ENCODE data around the gene TTC7B. TPM values are rescaled to one million over a fixed set of nuclear protein-coding genes. Genes with fewer than 3 reads are reported as not detected.

Gene TTC7B
- total and polyA plus RNA-seq, 10 of the 15 experiments (the other 5 are each of a cell fraction or from before 2014, with no cell fraction given): under 0.01 to 1.1 (median 0.26) TPM; not detected in 2

GRCh38 chr14:90475298-90475697, 340.9 kb downstream of the TTC7B start:
- Histone ChIP-seq H3K4me1 (ENCODE audit: control insufficient read depth, insufficient read depth, low read length) (no peaks in the 10 kb centered on the region), H3K36me3 (ENCODE audit: control insufficient read depth in 2 of 2, insufficient read depth in 2 of 2, low read length in 1 of 2) (no peaks in the 10 kb centered on the region), H3K27ac (ENCODE audit: control insufficient read depth, insufficient read depth) (no peak overlapping the region), H3K27me3 (replicated peaks in 1 of 2; ENCODE audit: control insufficient read depth in 2 of 2, insufficient read depth in 2 of 2, low read length in 1 of 2) (no peaks in the 10 kb centered on the region), H3K9me3 (replicated peaks; ENCODE audit: control insufficient read depth, insufficient read depth, low read length) (no peaks in the 10 kb centered on the region), H3K9ac (ENCODE audit: control insufficient read depth, insufficient read depth, low read length) (no peak overlapping the region), H3K79me2 (ENCODE audit: control insufficient read depth, insufficient read depth, low read length) (no peaks in the 10 kb centered on the region), H3K4me3 (no peak overlapping the region), H2AFZ (ENCODE audit: control insufficient read depth, low read depth, low read length) (no peak overlapping the region), H4K20me1 (ENCODE audit: control insufficient read depth, insufficient read depth) (no peaks in the 10 kb centered on the region), H3K4me2 (ENCODE audit: control insufficient read depth, insufficient read depth) (no peak overlapping the region)
- intact Hi-C loops (cut with micrococcal nuclease; ENCODE audit: unreplicated experiment) (no loop called here), in situ Hi-C loops (cut with MboI) (no loop called here)
- ChIA-PET CTCF (interaction anchor here (0.5 kb wide), 1 partner anchor 114 kb away, joined by 3 read pairs; no protein-coding TSS in a partner anchor), POLR2A (no interaction called here), SMC1A (ENCODE audit: uncharacterized antibody, unreplicated experiment) (no interaction called here), RAD21 (ENCODE audit: unreplicated experiment) (no interaction called here)
- WGBS (ENCODE audit: insufficient coverage, insufficient replicate concordance, low lambda C conversion rate, missing lambda C conversion rate): 72% methylated on average over 3 of the region's 3 CpGs
- no TSS peak for BruUV-seq (replicated peaks)
- ATAC-seq (no peak), DNase-seq (ENCODE audit: low read depth, low spot score) (no peak), FAIRE-seq (no peak)
- TF ChIP-seq CHD1 (IDR thresholded peaks at IDR 0.05; ENCODE audit: low read depth, low read length) (no peak), RFX5 (IDR thresholded peaks at IDR 0.05; ENCODE audit: low read depth, low read length) (no peak), ZZZ3 (IDR thresholded peaks at IDR 0.05; ENCODE audit: control insufficient read depth, insufficient read length, low read depth) (no peak), HDAC6 (IDR thresholded peaks at IDR 0.05; ENCODE audit: unreplicated experiment) (no peak), ATF3 (IDR thresholded peaks at IDR 0.05; ENCODE audit: borderline replicate concordance, extremely low read depth, low read depth, low read length) (no peak), POU2F2 (IDR thresholded peaks at IDR 0.05; ENCODE audit: borderline replicate concordance, low read depth, low read length) (no peak)

Other genes starting within 250 kb of the TTC7B start
- 2.4 and 2.8 TPM in 2 replicates for gene RPS6KA5, start 244.2 kb upstream of the TTC7B start, total RNA-seq (2014; rRNA removed)
- 2.7 and 2.8 TPM in 2 replicates for gene RPS6KA5, start 244.2 kb upstream of the TTC7B start, total RNA-seq (2014; rRNA removed; fragmentation: Illumina TruSeq; extraction: Trizol)
- gene RPS6KA5, start 244.2 kb upstream of the TTC7B start, total RNA-seq (2021): 4.6 and 4.8 TPM in 2 replicates
- gene RPS6KA5, start 244.2 kb upstream of the TTC7B start, polyA plus RNA-seq (2011; rRNA removed): 7.0 and 9.6 TPM in 2 replicates
- 4.1 and 4.5 TPM in 2 replicates for gene RPS6KA5, start 244.2 kb upstream of the TTC7B start, polyA plus RNA-seq (2014; fragmentation: Illumina TruSeq; extraction: Trizol)
- gene RPS6KA5, start 244.2 kb upstream of the TTC7B start, polyA plus RNA-seq (2014; fragmentation: Nextera tagmentation; extraction: Ambion mirVana): 1 to 10 TPM; 1.4 to 1.5 TPM
- 2.4 and 3.3 TPM in 2 replicates for gene RPS6KA5, start 244.2 kb upstream of the TTC7B start, polyA plus RNA-seq (2014; rRNA removed)
- 1 to 10 TPM; 5.5 to 6.3 TPM for gene RPS6KA5, start 244.2 kb upstream of the TTC7B start, polyA plus RNA-seq (2016; fragmentation: Nextera tagmentation; extraction: Ambion mirVana)